Psoas muscle (tissue), 8 donors: ENCODE data around the gene MOCOS. TPM values are rescaled to one million over a fixed set of nuclear protein-coding genes. Genes with fewer than 3 reads are reported as not detected.
A peak's percentile ranks its signal among the peaks of the same experiment; 100 is the strongest.

Experiments used
- ATAC-seq, 4 donors: fragments of 200-7000 bp; cut with Tn5 transposase; one replicate each; pipeline ENCODE4 v1.9.1; 2020; ENCODE audit warnings: moderate library complexity in 3 of 4, mild to moderate bottlenecking in 2 of 4
- DNase-seq, 2 donors: peaks; one replicate each; pipeline ENCODE4 v3.0.0-alpha.2; 2020
- H3K27ac ChIP-seq: fragments of 200-600 bp; one replicate; pipeline ENCODE4 v1.8.0; 2022
- H3K27me3 ChIP-seq, 3 donors: fragments of 200-600 bp in 1 of 3; one replicate each; pipeline versions ENCODE4 v1.6.1 to v1.8.0; 2013 to 2022; ENCODE audit warnings: low read length in 2 of 3, mild to moderate bottlenecking in 2 of 3, moderate library complexity in 1 of 3; ENCODE audit not compliant: insufficient read depth in 3 of 3
- H3K36me3 ChIP-seq, 2 donors: fragments of 200-600 bp in 1 of 2; one replicate each; pipeline versions ENCODE4 v1.6.1 to v1.8.0; 2013 to 2022; ENCODE audit warnings: low read depth in 1 of 2, mild to moderate bottlenecking in 1 of 2, moderate library complexity in 1 of 2; ENCODE audit not compliant: insufficient read depth in 1 of 2
- H3K4me1 ChIP-seq: fragments of 200-600 bp; one replicate; pipeline ENCODE4 v1.8.0; 2022
- H3K4me3 ChIP-seq: fragments of 200-600 bp; one replicate; pipeline ENCODE4 v1.8.0; 2022; ENCODE audit warnings: mild to moderate bottlenecking
- H3K9me3 ChIP-seq: fragments of 200-600 bp; one replicate; pipeline ENCODE4 v1.8.0; 2022
- CTCF ChIP-seq: fragments of 200-600 bp; IDR thresholded peaks from one replicate; pipeline ENCODE4 v1.8.0; 2022; ENCODE audit warnings: antibody characterized with exemption
- WGBS, 3 donors: extraction: QIAGEN DNeasy Blood & Tissue Kit; methylation state at CpG; one replicate each; pipeline versions ENCODE4 v1.1.6 to v1.1.7; 2013; 5-methylcytosine and 5-hydroxymethylcytosine counted together
- intact Hi-C, 2 donors: fragments of 100-400 bp; cut with DNase I; formaldehyde crosslinking; loops; one replicate each; pipeline versions ENCODE4 v1.11.0 to v1.14.2; 2022
- long read RNA-seq, 2 donors: library from polyadenylated mRNA; unstranded; transcript quantifications; one replicate each; pipeline ENCODE4 v2.0.0, GENCODE V29; 2021
- polyA plus RNA-seq, 3 donors: library from polyadenylated mRNA; stranded (reverse); fragments of 200-250 nt; gene quantifications; one replicate each; pipeline ENCODE4 v1.2.3, GENCODE V29; 2013
- total RNA-seq, 4 donors: library from RNA; stranded (reverse); fragmentation: NEBNext Ultra II Directional in 2 of 4; extraction: Animal tissue kit (Norgen Biotek cat#: 25700) in 2 of 4; gene quantifications; one replicate each; pipeline versions ENCODE4 v1.2.1 to v1.2.4, GENCODE V29; 2021 to 2023
- donor health status: healthy with polysubstance abuse.
- donor health status: DM: no; HTN: no; CAD: no; lungs with moderate emphysema.
- donor health status: Bipolar disorder and iron deficiency.
- donor health status: healthy.
- donor health status: DM: yes; HTN: yes; CAD: no.
- donor health status: DM: no; HTN: no; CAD: no.
- donor health status: DM: no; HTN: no; CAD: no.
- donor health status: DM: yes; HTN: yes; CAD: no.

MOCOS gene
- total RNA-seq (1 to 10 TPM in 2 of 4 donors, under 1 TPM in 2; 0.30 to 4.8 (median 1.9) TPM), polyA plus RNA-seq (1 to 10 TPM in 1 of 3 donors, under 1 TPM in 2; 0.79 to 1.1 (median 0.94) TPM)
- long read RNA-seq, donor 1, full-length matches to known transcripts, result 2 of 2 reads
- long read RNA-seq, donor 1, partial matches to known transcripts, result 0 of 2 reads
- long read RNA-seq, donor 1, other reads (novel, unspliced or antisense), result 0 of 2 reads
- long read RNA-seq, donor 2, full-length matches to known transcripts, result 9 of 15 reads
- long read RNA-seq, donor 2, partial matches to known transcripts, result 1 of 15 reads
- long read RNA-seq, donor 2, other reads (novel, unspliced or antisense), result 5 of 15 reads

- Histone ChIP-seq H3K4me1 (peaks cover 3% of the 10 kb centered on the region), H3K36me3 (no peaks in the 10 kb centered on the region), H3K27me3 (peaks cover 0 to 9% (median 0%) of the 10 kb centered on the region in 3 donors), H3K9me3 (no peaks in the 10 kb centered on the region), H3K27ac (peak within 1 kb of the TSS; percentile 36), H3K4me3 (peak within 1 kb of the TSS; percentile 92)
- TF ChIP-seq CTCF, result no peak
- ATAC-seq (peak; percentile 83 to 85 (median 84)), DNase-seq (peak; percentile 80 to 84)
- 0 to 1% (median 1%) methylated on average over 36 to 66 of the region's 66 CpGs for WGBS, 3 donors
- intact Hi-C loops, result loop anchor here in 1 of 2 donors (10.0 kb wide), 2 partner anchors 173 to 387 kb away; no protein-coding TSS in a partner anchor
Observed at GRCh38 chr18:36187193-36187825, at the start of gene MOCOS. Gene MOCOS, plus strand, starts transcription at chr18:36187497. Its CDS starts 43 bp downstream, at chr18:36187540.

DNA sequence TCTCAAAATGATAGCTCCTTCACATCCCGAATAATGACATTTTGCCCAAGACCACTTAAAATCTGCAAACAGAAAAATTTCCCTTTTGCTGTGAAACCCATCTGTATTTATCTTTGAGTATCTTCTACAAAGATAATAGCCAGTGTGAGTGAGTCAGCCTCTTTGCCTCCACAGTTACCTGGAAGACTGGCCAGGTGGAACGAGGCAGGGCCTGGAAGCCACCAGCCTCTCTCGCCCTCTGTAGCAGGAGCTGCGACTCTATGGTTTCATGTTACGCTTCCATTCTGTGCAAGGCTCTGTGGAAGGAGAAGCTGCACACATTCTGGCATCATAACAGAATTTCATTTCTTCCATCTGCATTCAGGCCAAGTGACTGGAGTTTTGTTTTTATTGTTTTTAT, 48.1 kb upstream of the MOCOS start:
- no peak for ATAC-seq

GRCh38 chr18:36141576-36141975, 45.7 kb upstream of the MOCOS start:
- H3K4me3 ChIP-seq, result no peak overlapping the region
- ATAC-seq (no peak), DNase-seq (no peak)
- no peaks in the 10 kb centered on the region for H3K27me3 ChIP-seq
- intact Hi-C loops, result no loop called here
- WGBS, 3 donors, result 97% methylated on average over 4 of the region's 4 CpGs
- TF ChIP-seq CTCF, result no peak
- H3K27ac ChIP-seq, result no peak overlapping the region
- no peaks in the 10 kb centered on the region for H3K4me1 ChIP-seq
- peaks cover 14 to 100% of the 10 kb centered on the region in 2 donors for H3K36me3 ChIP-seq
- H3K9me3 ChIP-seq, result no peaks in the 10 kb centered on the region

More for the DNA sequence above, 48.1 kb upstream of the MOCOS start:
- peaks cover 9 to 95% of the 10 kb centered on the region in 2 donors for H3K36me3 ChIP-seq
- no peak overlapping the region for H3K4me3 ChIP-seq
- intact Hi-C loops, result no loop called here
- H3K27me3 ChIP-seq, result no peaks in the 10 kb centered on the region
- no peak for DNase-seq
- TF ChIP-seq CTCF, result no peak
- H3K27ac ChIP-seq, result no peak overlapping the region
- no peaks in the 10 kb centered on the region for H3K9me3 ChIP-seq
- H3K4me1 ChIP-seq, result no peaks in the 10 kb centered on the region
- WGBS, 3 donors, result 59 to 80% (median 66%) methylated on average over 5 of the region's 5 CpGs

DNA sequence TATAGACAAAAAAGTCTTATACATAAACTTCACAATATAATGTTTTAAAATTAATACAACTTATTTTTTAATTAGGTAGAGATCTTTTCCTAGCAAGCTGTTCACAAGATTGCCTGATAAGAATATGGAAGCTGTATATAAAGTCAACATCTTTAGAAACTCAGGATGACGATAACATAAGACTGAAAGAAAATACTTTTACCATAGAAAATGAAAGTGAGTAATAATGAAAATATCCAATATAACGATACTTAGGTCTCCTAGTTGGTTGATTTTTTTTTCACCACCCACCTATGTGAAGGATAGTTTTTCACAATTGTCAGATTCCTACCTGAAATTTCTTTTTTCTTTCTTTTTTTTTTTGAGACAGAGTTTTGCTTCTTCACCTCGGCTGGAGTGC, 44.5 kb upstream of the MOCOS start:
- Histone ChIP-seq H3K4me1 (no peaks in the 10 kb centered on the region), H3K4me3 (no peak overlapping the region), H3K36me3 (peaks cover 11 to 100% of the 10 kb centered on the region in 2 donors), H3K27me3 (no peaks in the 10 kb centered on the region), H3K27ac (no peak overlapping the region), H3K9me3 (no peaks in the 10 kb centered on the region)
- intact Hi-C loops, result no loop called here
- no peak for DNase-seq
- TF ChIP-seq CTCF, result no peak
- 93 to 98% (median 95%) methylated on average over 3 of the region's 3 CpGs for WGBS, 3 donors
- ATAC-seq, result no peak
